T-helper 17 cell (primary cell): ENCODE results near the gene BLVRB. TPM values are rescaled to one million over a fixed set of nuclear protein-coding genes. Genes with fewer than 3 reads are reported as not detected.

Experiments used
- ATAC-seq: fragments of 150-1000 bp; cut with Tn5 transposase; 2 replicates; pipeline ENCODE4 v1.10.0; 2021; ENCODE audit warnings: mild to moderate bottlenecking, moderate library complexity
- DNase-seq, 3 donors: peaks; one replicate each; pipeline versions ENCODE4 v3.0.0 to v3.0.0-alpha.2; 2020 to 2021
- H3K9me3 ChIP-seq: one replicate; pipeline ENCODE4 v1.7.0; 2013; ENCODE audit warnings: low read length, mild to moderate bottlenecking; ENCODE audit not compliant: control insufficient read depth, poor library complexity, severe bottlenecking
- H3K27ac Mint-ChIP-seq: one replicate; pipeline ENCODE4 v1.8.0; 2022; ENCODE audit warnings: mild to moderate bottlenecking, moderate library complexity, mixed read lengths
- H3K27me3 Mint-ChIP-seq: one replicate; pipeline ENCODE4 v1.8.0; 2022; ENCODE audit warnings: mixed read lengths
- H3K36me3 Mint-ChIP-seq: one replicate; pipeline ENCODE4 v1.8.0; 2022; ENCODE audit warnings: low read depth, mixed read lengths
- H3K4me1 Mint-ChIP-seq: one replicate; pipeline ENCODE4 v1.8.0; 2022; ENCODE audit warnings: mild to moderate bottlenecking, mixed read lengths
- H3K4me3 Mint-ChIP-seq: one replicate; pipeline ENCODE4 v1.8.0; 2022; ENCODE audit warnings: mild to moderate bottlenecking, moderate library complexity, mixed read lengths
- total RNA-seq, 4 donors: library from RNA in 2 of 4; stranded (reverse) in 2 of 4; gene quantifications; one replicate each; pipeline ENCODE4 v1.2.3 and lab custom pipeline; 2022 to 2026

Gene BLVRB
- total RNA-seq, 2 donors from 2014 or later, result 7.4 to 9.9 TPM

GRCh38 chr19:40453151-40453735 lies 12.3 kb downstream of the BLVRB start:
- no peaks in the 10 kb centered on the region for H3K27me3 Mint-ChIP-seq
- H3K27ac Mint-ChIP-seq, result no peak overlapping the region
- ATAC-seq, result no peak
- H3K4me1 Mint-ChIP-seq, result no peaks in the 10 kb centered on the region
- H3K36me3 Mint-ChIP-seq, result no peaks in the 10 kb centered on the region
- DNase-seq, result no peak
- H3K4me3 Mint-ChIP-seq, result no peak overlapping the region
- no peaks in the 10 kb centered on the region for H3K9me3 ChIP-seq

DNA sequence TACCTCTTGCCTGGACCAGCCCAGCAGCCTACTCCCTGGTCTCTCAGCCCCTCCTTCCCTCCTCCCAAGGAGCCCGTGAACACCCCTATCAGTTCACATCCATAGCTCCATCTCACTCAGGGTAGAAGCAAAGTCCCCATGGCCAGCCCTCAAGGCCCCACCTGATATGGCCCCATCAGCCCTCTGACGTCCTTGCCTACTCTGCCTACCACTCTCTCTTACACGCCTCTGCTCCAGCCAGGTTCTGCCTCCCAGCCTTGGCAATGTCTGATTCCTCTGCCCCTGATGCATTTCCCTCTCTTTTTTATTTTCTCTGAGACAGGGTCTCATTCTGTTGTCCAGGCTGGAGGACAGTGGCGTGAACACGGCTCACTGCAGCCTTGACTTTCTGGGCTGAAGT lies 13.5 kb downstream of the BLVRB start:
- Mint-ChIP-seq H3K4me3 (no peak overlapping the region), H3K27me3 (no peaks in the 10 kb centered on the region), H3K36me3 (no peaks in the 10 kb centered on the region), H3K27ac (no peak overlapping the region), H3K4me1 (no peaks in the 10 kb centered on the region)
- DNase-seq, result no peak
- ATAC-seq, result no peak
- no peaks in the 10 kb centered on the region for H3K9me3 ChIP-seq

GRCh38 chr19:40450664-40451063 lies 14.9 kb downstream of the BLVRB start:
- no peaks in the 10 kb centered on the region for H3K36me3 Mint-ChIP-seq
- H3K27me3 Mint-ChIP-seq, result no peaks in the 10 kb centered on the region
- H3K4me1 Mint-ChIP-seq, result no peaks in the 10 kb centered on the region
- no peak for DNase-seq
- no peaks in the 10 kb centered on the region for H3K9me3 ChIP-seq
- no peak overlapping the region for H3K4me3 Mint-ChIP-seq
- no peak for ATAC-seq
- H3K27ac Mint-ChIP-seq, result no peak overlapping the region

DNA sequence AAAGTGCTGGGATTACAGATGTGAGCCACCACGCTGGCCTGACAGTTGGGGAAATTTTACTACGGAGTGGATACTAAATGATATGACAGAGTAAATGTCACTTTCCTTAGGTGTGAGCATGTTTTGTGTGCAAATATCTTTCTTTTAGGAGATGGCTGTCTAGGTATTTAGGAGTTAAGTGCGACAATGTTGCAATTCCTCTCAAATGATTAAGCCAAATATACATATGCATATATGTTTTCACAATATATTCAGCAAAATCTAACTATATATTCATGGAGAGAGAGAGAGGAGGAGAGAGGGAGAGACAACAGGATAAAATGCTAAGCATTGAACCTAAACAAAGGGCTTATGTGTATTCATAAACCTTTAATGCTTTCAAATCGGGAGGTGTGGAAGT lies 16.0 kb downstream of the BLVRB start:
- no peaks in the 10 kb centered on the region for H3K27me3 Mint-ChIP-seq
- no peak for ATAC-seq
- no peak overlapping the region for H3K27ac Mint-ChIP-seq

GRCh38 chr19:40446263-40446784 lies 19.2 kb downstream of the BLVRB start:
- Mint-ChIP-seq H3K27me3 (no peaks in the 10 kb centered on the region), H3K4me1 (peaks cover 14% of the 10 kb centered on the region), H3K36me3 (peaks cover 5% of the 10 kb centered on the region), H3K27ac (peak overlapping the region; percentile 92), H3K4me3 (peak overlapping the region; percentile 75)
- no peaks in the 10 kb centered on the region for H3K9me3 ChIP-seq
- ATAC-seq, result no peak
- no peak for DNase-seq

More for the DNA sequence above, 16.0 kb downstream of the BLVRB start:
- H3K36me3 Mint-ChIP-seq, result no peaks in the 10 kb centered on the region
- H3K4me1 Mint-ChIP-seq, result peaks cover 4% of the 10 kb centered on the region
- no peaks in the 10 kb centered on the region for H3K9me3 ChIP-seq
- DNase-seq, result no peak
- no peak overlapping the region for H3K4me3 Mint-ChIP-seq

GRCh38 chr19:40445780-40446262 lies 19.7 kb downstream of the BLVRB start:
- H3K27me3 Mint-ChIP-seq, result no peaks in the 10 kb centered on the region
- ATAC-seq (no peak), DNase-seq (no peak)
- H3K4me3 Mint-ChIP-seq, result no peak overlapping the region
- H3K9me3 ChIP-seq, result no peaks in the 10 kb centered on the region
- peak overlapping the region; percentile 92 for H3K27ac Mint-ChIP-seq
- peaks cover 5% of the 10 kb centered on the region for H3K36me3 Mint-ChIP-seq
- H3K4me1 Mint-ChIP-seq, result peaks cover 14% of the 10 kb centered on the region

DNA sequence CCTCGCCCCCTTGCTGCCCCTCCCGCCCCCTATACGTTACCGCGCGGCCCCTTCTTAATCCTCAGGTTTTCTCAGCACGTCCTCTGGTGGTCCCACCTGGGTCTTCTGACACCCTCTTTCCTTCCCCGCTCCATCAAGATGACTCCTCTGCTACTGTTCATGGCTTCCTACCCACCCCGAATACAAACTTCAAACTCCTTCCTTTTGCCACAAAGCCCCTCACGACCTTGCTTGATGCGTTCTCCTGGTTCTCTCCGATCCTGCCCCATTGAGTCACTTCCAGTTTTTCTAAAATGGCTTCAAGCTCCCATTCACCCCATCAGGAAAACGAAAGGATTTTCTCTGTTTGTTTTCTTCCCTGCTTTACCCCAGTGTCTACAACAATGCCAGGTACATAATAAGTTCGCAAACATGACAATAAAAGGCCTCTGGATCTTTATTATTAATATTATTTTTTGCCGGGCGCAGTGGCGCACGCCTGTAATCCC lies 20.7 kb downstream of the BLVRB start:
- ATAC-seq (no peak), DNase-seq (no peak)
- H3K9me3 ChIP-seq, result no peaks in the 10 kb centered on the region
- H3K36me3 Mint-ChIP-seq, result peaks cover 5% of the 10 kb centered on the region
- H3K27ac Mint-ChIP-seq, result peak overlapping the region; percentile 92
- peak overlapping the region; percentile 100 for H3K4me3 Mint-ChIP-seq
- peaks cover 17% of the 10 kb centered on the region for H3K4me1 Mint-ChIP-seq
- no peaks in the 10 kb centered on the region for H3K27me3 Mint-ChIP-seq

- Mint-ChIP-seq H3K4me1 (peaks cover 19% of the 10 kb centered on the region), H3K36me3 (peaks cover 5% of the 10 kb centered on the region), H3K4me3 (peak within 1 kb of the TSS; percentile 100), H3K27me3 (no peaks in the 10 kb centered on the region), H3K27ac (peak within 1 kb of the TSS; percentile 92)
- peak; percentile 95 to 98 (median 96) for DNase-seq
- peak; percentile 76 for ATAC-seq
- no peaks in the 10 kb centered on the region for H3K9me3 ChIP-seq
Measured at GRCh38 chr19:40444000-40444824, 21.3 kb downstream of the BLVRB start, which contains the start of gene SERTAD3. TSS of gene SERTAD3 (minus strand) at chr19:40444335. CDS start at chr19:40442080, 2,255 bp downstream.

- Mint-ChIP-seq H3K4me3 (peak overlapping the region; percentile 100), H3K4me1 (peaks cover 20% of the 10 kb centered on the region), H3K27me3 (no peaks in the 10 kb centered on the region), H3K27ac (peak overlapping the region; percentile 92), H3K36me3 (peaks cover 5% of the 10 kb centered on the region)
- H3K9me3 ChIP-seq, result no peaks in the 10 kb centered on the region
- peak; percentile 96 to 99 (median 98) for DNase-seq
- peak; percentile 82 for ATAC-seq
Measured at GRCh38 chr19:40443131-40443999, 22.2 kb downstream of the BLVRB start.

GRCh38 chr19:40442328-40443130 lies 23.0 kb downstream of the BLVRB start:
- Mint-ChIP-seq H3K27me3 (no peaks in the 10 kb centered on the region), H3K36me3 (peaks cover 5% of the 10 kb centered on the region), H3K4me3 (peak overlapping the region; percentile 100), H3K27ac (peak overlapping the region; percentile 92), H3K4me1 (peaks cover 22% of the 10 kb centered on the region)
- no peaks in the 10 kb centered on the region for H3K9me3 ChIP-seq
- ATAC-seq, result no peak
- DNase-seq, result no peak

DNA sequence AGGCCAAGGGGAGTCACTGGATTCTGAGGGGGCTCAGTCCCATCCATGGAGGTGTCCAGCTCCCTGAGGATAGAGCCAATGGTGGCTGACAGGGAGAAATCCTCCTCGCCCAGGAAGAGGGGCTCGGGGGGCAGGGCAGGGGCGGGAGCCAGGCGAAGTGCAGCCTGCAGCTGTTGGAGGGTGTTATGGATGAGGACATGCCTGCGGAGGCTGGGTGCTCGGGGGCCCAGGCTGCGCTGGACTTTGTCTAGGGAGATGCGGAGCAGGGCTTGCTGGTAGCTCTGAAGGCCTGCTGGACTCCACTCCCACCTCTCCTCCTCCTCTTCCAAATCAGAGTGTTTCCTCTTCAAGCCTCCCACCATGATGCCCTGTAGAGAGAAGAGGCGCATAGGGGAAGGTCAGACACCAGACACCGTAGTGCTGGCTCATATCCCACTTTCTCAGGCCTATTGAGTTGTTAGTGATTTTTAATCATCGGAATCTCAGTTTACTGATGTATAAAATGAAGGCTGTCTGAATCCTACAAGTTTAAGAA lies 23.8 kb downstream of the BLVRB start:
- Mint-ChIP-seq H3K4me3 (peak overlapping the region; percentile 9), H3K4me1 (peaks cover 22% of the 10 kb centered on the region), H3K27ac (peak overlapping the region; percentile 92), H3K27me3 (no peaks in the 10 kb centered on the region), H3K36me3 (peaks cover 5% of the 10 kb centered on the region)
- ATAC-seq (no peak), DNase-seq (no peak)
- H3K9me3 ChIP-seq, result no peaks in the 10 kb centered on the region

- no peaks in the 10 kb centered on the region for H3K27me3 Mint-ChIP-seq
- H3K27ac Mint-ChIP-seq, result peak overlapping the region; percentile 79
- no peak for ATAC-seq
- peaks cover 20% of the 10 kb centered on the region for H3K4me1 Mint-ChIP-seq
- DNase-seq, result no peak
- no peak overlapping the region for H3K4me3 Mint-ChIP-seq
- no peaks in the 10 kb centered on the region for H3K36me3 Mint-ChIP-seq
- H3K9me3 ChIP-seq, result no peaks in the 10 kb centered on the region
Measured at GRCh38 chr19:40438284-40438683, 27.3 kb downstream of the BLVRB start.
